Mesenchymal stem cell (in vitro differentiated cells and primary cell): ENCODE measurements around the gene DMD.

Experiments used
- DNase-seq: peaks from one replicate; pipeline ENCODE4 v3.0.0-alpha.2; 2013
- H2AFZ ChIP-seq: one replicate; pipeline ENCODE4 v1.6.1; 2013; ENCODE audit warnings: low read depth, mild to moderate bottlenecking, control low read depth, inconsistent platforms, low read length, moderate library complexity
- H2AK5ac ChIP-seq: 2 replicates; pipeline ENCODE4 v1.6.1; 2013; ENCODE audit warnings: low read length, moderate library complexity, mild to moderate bottlenecking, inconsistent platforms; ENCODE audit not compliant: severe bottlenecking
- H2BK120ac ChIP-seq: one replicate; pipeline ENCODE4 v1.6.1; 2013; ENCODE audit warnings: low read depth, mild to moderate bottlenecking, inconsistent platforms, low read length, moderate library complexity
- H2BK12ac ChIP-seq, 2 experiments: one replicate each; pipeline ENCODE4 v1.6.1; 2013; ENCODE audit warnings: inconsistent platforms in 2 of 2, low read length in 2 of 2, mild to moderate bottlenecking in 2 of 2, moderate library complexity in 2 of 2, control low read depth in 1 of 2
- H2BK15ac ChIP-seq: one replicate; pipeline ENCODE4 v1.6.1; 2013; ENCODE audit warnings: mild to moderate bottlenecking, low read depth, inconsistent platforms; ENCODE audit not compliant: poor library complexity, severe bottlenecking
- H2BK5ac ChIP-seq: 2 replicates; pipeline ENCODE4 v1.6.1; 2013; ENCODE audit warnings: low read depth, mild to moderate bottlenecking, low read length, control low read depth, inconsistent platforms; ENCODE audit not compliant: poor library complexity, severe bottlenecking
- H3K14ac ChIP-seq, 2 experiments: one replicate each; pipeline ENCODE4 v1.6.1; 2013; ENCODE audit warnings: inconsistent platforms in 2 of 2, low read length in 2 of 2, control low read depth in 1 of 2, mild to moderate bottlenecking in 1 of 2, moderate library complexity in 1 of 2
- H3K18ac ChIP-seq, 2 experiments: one replicate each; pipeline ENCODE4 v1.6.1; 2013; ENCODE audit warnings: inconsistent platforms in 2 of 2, low read length in 2 of 2, control low read depth in 1 of 2, low read depth in 1 of 2, mild to moderate bottlenecking in 1 of 2
- H3K23ac ChIP-seq, 2 experiments: one replicate each; pipeline ENCODE4 v1.6.1; 2013; ENCODE audit warnings: inconsistent platforms in 2 of 2, low read length in 2 of 2, mild to moderate bottlenecking in 2 of 2, moderate library complexity in 2 of 2, control low read depth in 1 of 2
- H3K27ac ChIP-seq: 2 replicates; pipeline ENCODE4 v1.5.1; 2013; ENCODE audit warnings: mild to moderate bottlenecking, moderate library complexity, low read length, control low read depth, inconsistent platforms; ENCODE audit not compliant: poor library complexity, severe bottlenecking
- H3K27me3 ChIP-seq, 2 experiments: 2 replicates each; pipeline versions ENCODE4 v1.6.1 to v1.7.0; 2013; ENCODE audit warnings: low read length in 2 of 2, mild to moderate bottlenecking in 2 of 2, moderate library complexity in 2 of 2, control low read depth in 1 of 2, inconsistent platforms in 1 of 2; ENCODE audit not compliant: control insufficient read depth in 1 of 2, insufficient read depth in 1 of 2
- H3K36me3 ChIP-seq, 2 experiments: 2 replicates each; pipeline versions ENCODE4 v1.6.1 to v1.7.0; 2013; ENCODE audit warnings: low read length in 2 of 2, control low read depth in 1 of 2, inconsistent platforms in 1 of 2, low read depth in 1 of 2, mild to moderate bottlenecking in 1 of 2; ENCODE audit not compliant: insufficient read depth in 2 of 2, control insufficient read depth in 1 of 2
- H3K4ac ChIP-seq, 2 experiments: one replicate each; pipeline ENCODE4 v1.6.1; 2013; ENCODE audit warnings: inconsistent platforms in 2 of 2, low read length in 2 of 2, mild to moderate bottlenecking in 2 of 2, moderate library complexity in 2 of 2, control low read depth in 1 of 2, low read depth in 1 of 2
- H3K4me1 ChIP-seq: 2 replicates; pipeline ENCODE4 v1.6.1; 2013; ENCODE audit warnings: low read depth, low read length, control low read depth; ENCODE audit not compliant: control insufficient read depth, insufficient read depth
- H3K4me2 ChIP-seq: 2 replicates; pipeline ENCODE4 v1.6.1; 2013; ENCODE audit warnings: low read length, mild to moderate bottlenecking, inconsistent platforms; ENCODE audit not compliant: poor library complexity, severe bottlenecking
- H3K4me3 ChIP-seq, 2 experiments: 2 replicates each; pipeline versions ENCODE4 v1.5.1 to v1.7.0; 2013; ENCODE audit warnings: low read length in 2 of 2, mild to moderate bottlenecking in 2 of 2, control low read depth in 1 of 2, low read depth in 1 of 2; ENCODE audit not compliant: insufficient read depth in 1 of 2
- H3K79me1 ChIP-seq: replicated peaks from 2 replicates; pipeline ENCODE4 v1.6.1; 2013; ENCODE audit warnings: mild to moderate bottlenecking, control low read depth, low read length, inconsistent platforms; ENCODE audit not compliant: poor library complexity, severe bottlenecking
- H3K9ac ChIP-seq: 2 replicates; pipeline ENCODE4 v1.7.0; 2013; ENCODE audit warnings: mild to moderate bottlenecking, low read length, moderate library complexity
- H3K9me3 ChIP-seq: 2 replicates; pipeline ENCODE4 v1.7.0; 2013; ENCODE audit warnings: mild to moderate bottlenecking, low read length; ENCODE audit not compliant: control insufficient read depth
- H4K8ac ChIP-seq: one replicate; pipeline ENCODE4 v1.6.1; 2013; ENCODE audit warnings: inconsistent platforms, mild to moderate bottlenecking, low read length, moderate library complexity
- H4K91ac ChIP-seq: one replicate; pipeline ENCODE4 v1.6.1; 2013; ENCODE audit warnings: mild to moderate bottlenecking, low read length, inconsistent platforms
- WGBS: methylation state at CpG from one replicate; pipeline ENCODE4 v1.1.7; 2013; ENCODE audit warnings: mixed read lengths; 5-methylcytosine and 5-hydroxymethylcytosine counted together

The DMD gene

GRCh38 chrX:31929366-31929765 lies 1282.0 kb downstream of the DMD start:
- H2BK15ac ChIP-seq: no peak overlapping the region
- peak overlapping the region; percentile 57 for H3K27ac ChIP-seq
- H3K4ac ChIP-seq: no peak overlapping the region
- H3K18ac ChIP-seq: no peak overlapping the region
- H2AK5ac ChIP-seq: no peak overlapping the region
- H3K4me1 ChIP-seq: no peaks in the 10 kb centered on the region
- no peak overlapping the region for H3K23ac ChIP-seq
- WGBS: 91% methylated on average over 5 of the region's 5 CpGs
- H2BK12ac ChIP-seq: no peak overlapping the region
- DNase-seq: no peak
- no peaks in the 10 kb centered on the region for H3K9me3 ChIP-seq
- no peaks in the 10 kb centered on the region for H3K79me1 ChIP-seq
- no peak overlapping the region for H4K91ac ChIP-seq
- H2AFZ ChIP-seq: no peak overlapping the region
- no peak overlapping the region for H3K9ac ChIP-seq
- no peak overlapping the region for H3K4me3 ChIP-seq
- no peak overlapping the region for H2BK120ac ChIP-seq
- no peak overlapping the region for H3K4me2 ChIP-seq
- H3K27me3 ChIP-seq: no peaks in the 10 kb centered on the region
- H4K8ac ChIP-seq: no peak overlapping the region
- no peak overlapping the region for H2BK5ac ChIP-seq
- H3K36me3 ChIP-seq: no peaks in the 10 kb centered on the region
- H3K14ac ChIP-seq: no peak overlapping the region

GRCh38 chrX:31921236-31921635 lies 1290.1 kb downstream of the DMD start:
- H3K9ac ChIP-seq: no peak overlapping the region
- H3K4me3 ChIP-seq: peak overlapping the region in 1 of 2 experiments; percentile 28
- H3K23ac ChIP-seq: no peak overlapping the region
- H3K14ac ChIP-seq: no peak overlapping the region
- H4K91ac ChIP-seq: no peak overlapping the region
- H3K79me1 ChIP-seq: no peaks in the 10 kb centered on the region
- DNase-seq: no peak
- H2BK15ac ChIP-seq: no peak overlapping the region
- no peak overlapping the region for H2BK120ac ChIP-seq
- no peak overlapping the region for H2AK5ac ChIP-seq
- no peaks in the 10 kb centered on the region for H3K27me3 ChIP-seq
- no peak overlapping the region for H3K18ac ChIP-seq
- WGBS: no CpG with 5 or more reads among the region's 2 CpGs
- no peak overlapping the region for H3K4ac ChIP-seq
- H2AFZ ChIP-seq: no peak overlapping the region
- H3K4me2 ChIP-seq: no peak overlapping the region
- H3K4me1 ChIP-seq: no peaks in the 10 kb centered on the region
- H3K27ac ChIP-seq: no peak overlapping the region
- H2BK12ac ChIP-seq: no peak overlapping the region
- H3K36me3 ChIP-seq: no peaks in the 10 kb centered on the region
- H2BK5ac ChIP-seq: no peak overlapping the region
- H4K8ac ChIP-seq: no peak overlapping the region
- no peaks in the 10 kb centered on the region for H3K9me3 ChIP-seq

GRCh38 chrX:31909850-31910572 lies 1301.3 kb downstream of the DMD start:
- Histone ChIP-seq H2BK12ac (no peak overlapping the region), H3K4ac (no peak overlapping the region), H2BK5ac (no peak overlapping the region), H3K27ac (peak overlapping the region; percentile 82), H3K36me3 (no peaks in the 10 kb centered on the region), H3K9ac (no peak overlapping the region), H2AK5ac (no peak overlapping the region), H3K14ac (no peak overlapping the region), H2BK15ac (no peak overlapping the region), H3K27me3 (no peaks in the 10 kb centered on the region), H3K9me3 (no peaks in the 10 kb centered on the region), H2BK120ac (no peak overlapping the region), H3K79me1 (no peaks in the 10 kb centered on the region), H3K23ac (no peak overlapping the region), H3K4me1 (no peaks in the 10 kb centered on the region), H3K4me2 (no peak overlapping the region), H4K8ac (no peak overlapping the region), H2AFZ (no peak overlapping the region), H4K91ac (no peak overlapping the region), H3K4me3 (no peak overlapping the region), H3K18ac (no peak overlapping the region)
- WGBS: 100% methylated on average over 2 of the region's 4 CpGs
- no peak for DNase-seq

- Histone ChIP-seq H3K4me3 (no peak overlapping the region), H3K27ac (no peak overlapping the region), H3K4ac (no peak overlapping the region), H3K18ac (no peak overlapping the region), H2BK15ac (no peak overlapping the region), H3K4me1 (no peaks in the 10 kb centered on the region), H4K8ac (no peak overlapping the region), H2BK12ac (no peak overlapping the region), H2BK5ac (no peak overlapping the region), H3K23ac (no peak overlapping the region), H4K91ac (no peak overlapping the region), H3K9ac (no peak overlapping the region), H2BK120ac (no peak overlapping the region), H2AK5ac (no peak overlapping the region), H3K36me3 (no peaks in the 10 kb centered on the region), H3K9me3 (no peaks in the 10 kb centered on the region), H3K79me1 (no peaks in the 10 kb centered on the region), H3K27me3 (no peaks in the 10 kb centered on the region), H3K4me2 (no peak overlapping the region), H2AFZ (no peak overlapping the region), H3K14ac (no peak overlapping the region)
- DNase-seq: no peak
- WGBS: 87% methylated on average over 5 of the region's 7 CpGs
Observed at GRCh38 chrX:31894152-31894551, 1317.2 kb downstream of the DMD start.
